CD4-positive, alpha-beta T cell treated with Interleukin-10 for 1 hour (primary cell): ENCODE results near the gene EIF1.

Experiments
- DNase-seq: peaks from one replicate; pipeline ENCODE4 v3.0.0-alpha.2; 2020

EIF1 gene

GRCh38 chr17:41738077-41738800, 49.6 kb downstream of the EIF1 start:
- DNase-seq = peak; percentile 80

DNA sequence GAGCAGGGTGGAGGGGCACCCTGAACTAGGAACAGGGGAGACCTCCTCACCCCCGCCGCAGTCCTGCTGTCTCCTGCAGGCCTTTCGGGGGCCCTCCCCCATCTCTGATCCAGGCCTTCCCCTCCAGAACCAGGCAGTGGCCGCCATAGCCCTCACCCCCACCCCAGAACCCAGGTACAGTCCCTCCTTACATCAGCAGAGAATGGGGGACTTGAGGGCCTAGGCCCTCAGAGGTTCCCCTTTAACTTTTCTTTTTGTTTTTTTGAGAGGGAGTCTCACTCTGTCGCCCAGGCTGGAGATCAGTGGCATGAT, 50.1 kb downstream of the EIF1 start:
- DNase-seq = no peak

GRCh38 chr17:41739661-41740352, 51.1 kb downstream of the EIF1 start:
- no peak for DNase-seq

DNA sequence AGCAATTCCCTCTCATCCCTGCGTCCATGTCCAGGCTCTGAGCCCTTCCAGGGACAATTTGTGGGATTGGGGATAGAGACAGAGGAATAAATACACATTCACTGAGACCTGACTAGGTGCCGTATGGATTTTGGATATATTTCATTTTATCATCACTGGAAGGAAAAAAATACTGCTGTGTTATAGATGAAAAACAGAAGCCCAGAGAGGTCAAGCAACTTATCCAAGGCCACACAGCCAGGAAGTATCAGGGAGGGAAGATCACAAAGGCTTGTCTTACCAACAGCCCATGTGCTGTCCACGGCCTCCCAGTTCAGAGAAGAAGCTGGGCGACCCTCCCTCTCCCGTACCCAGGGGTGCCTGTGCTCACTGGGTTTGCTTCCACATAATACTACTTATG, 51.8 kb downstream of the EIF1 start:
- DNase-seq = no peak

- DNase-seq = no peak
Measured at GRCh38 chr17:41741709-41742108, 53.0 kb downstream of the EIF1 start.
